Limb (tissue), 2 donors: ENCODE measurements around the gene TJP3.

Experiments used
- DNase-seq, 2 donors: peaks; one replicate each; pipeline ENCODE4 v3.0.0-alpha.2; 2016; ENCODE audit errors: extremely low spot score in 2 of 2

TJP3 gene

DNA sequence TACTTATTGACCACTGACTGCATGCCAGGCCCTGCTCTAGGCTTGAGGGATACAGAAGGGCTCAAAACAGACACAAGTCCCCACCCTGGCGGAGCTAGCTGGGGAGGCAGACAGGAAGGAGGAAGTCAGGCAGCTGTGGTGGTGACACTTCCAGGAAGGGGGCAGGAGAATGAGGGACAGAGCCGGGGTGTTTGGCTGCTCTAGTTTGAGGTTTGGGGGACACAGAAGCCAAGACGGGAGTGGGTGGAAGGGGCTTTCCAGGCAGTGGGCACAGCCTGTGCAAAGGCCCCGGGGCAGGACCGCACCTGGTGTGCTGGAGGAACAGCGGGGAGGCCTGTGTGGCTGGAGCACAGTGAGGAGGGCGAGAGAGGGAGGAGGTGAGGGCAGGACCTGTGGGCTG lies 58.3 kb downstream of the TJP3 start:
- no peak for DNase-seq

DNA sequence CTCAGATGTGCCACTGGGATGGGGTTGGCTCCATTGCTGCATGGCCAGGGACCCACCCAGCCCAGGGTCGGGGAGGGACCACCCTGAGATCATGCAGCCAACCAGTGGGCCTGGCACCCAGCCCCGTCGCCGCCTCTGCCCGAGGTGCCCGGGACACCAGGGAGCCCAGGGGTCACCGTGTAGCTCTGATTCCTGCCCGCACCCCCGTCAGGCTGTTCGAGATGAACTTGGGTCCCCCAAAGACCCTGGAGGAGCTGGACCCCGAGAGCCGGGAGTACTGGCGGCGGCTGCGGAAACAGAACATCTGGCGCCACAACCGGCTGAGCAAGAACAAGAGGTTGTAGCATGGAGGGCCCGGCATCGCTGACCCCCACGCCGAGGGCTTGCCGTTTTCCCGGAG lies 58.9 kb downstream of the TJP3 start:
- no peak for DNase-seq

DNA sequence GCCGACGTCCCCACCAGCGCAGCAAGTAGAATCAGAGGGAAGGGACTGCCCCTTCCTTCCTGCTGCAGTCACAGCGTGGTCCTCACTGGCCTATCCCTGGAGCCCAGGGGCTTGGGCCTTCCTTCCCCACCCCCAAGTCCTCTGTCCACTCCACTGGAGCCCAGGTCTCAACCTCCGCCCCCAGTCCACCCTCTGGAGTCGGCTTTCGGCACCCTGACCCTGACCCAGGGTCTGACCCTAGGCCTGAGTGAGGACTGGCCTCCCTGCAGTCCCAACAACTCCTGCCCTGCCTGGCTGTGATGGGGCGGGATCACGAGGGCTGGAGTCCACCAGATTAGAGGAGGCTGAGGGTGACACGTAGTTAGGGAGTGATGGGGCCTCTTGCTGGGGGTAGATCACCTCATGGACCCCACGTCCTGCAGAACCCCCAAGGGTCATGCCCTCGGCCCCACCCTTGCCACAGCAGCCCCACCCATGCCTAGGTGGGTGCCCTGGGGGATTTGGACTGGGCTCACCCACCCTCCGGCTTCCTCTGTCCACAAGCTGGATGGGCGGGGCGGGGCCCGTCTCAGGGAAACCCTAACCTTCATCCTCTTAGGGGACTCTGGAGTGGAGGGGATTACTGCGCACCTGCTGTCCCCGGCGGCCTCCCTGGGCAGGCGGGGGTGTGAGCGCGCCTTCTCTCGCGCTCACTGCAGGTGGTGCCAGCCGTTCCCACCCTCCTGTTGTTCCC lies 60.0 kb downstream of the TJP3 start:
- DNase-seq, result no peak

DNA sequence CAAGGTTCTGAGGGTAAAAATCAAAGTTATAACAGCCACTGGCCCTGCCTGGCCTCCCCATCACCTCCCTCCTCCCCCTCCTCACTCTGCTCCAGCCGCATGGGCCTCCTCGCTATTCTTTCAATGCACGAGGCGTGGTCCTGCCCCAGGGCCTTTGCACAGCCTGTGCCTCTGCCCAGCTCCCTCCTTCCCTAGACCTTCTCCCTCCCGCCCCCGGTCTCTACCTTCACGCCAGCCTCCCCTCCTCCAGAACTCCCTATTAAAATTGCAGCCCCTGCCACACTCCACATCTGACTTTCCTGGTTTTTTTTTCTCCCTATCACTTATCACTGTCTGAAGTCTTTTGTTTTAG lies 60.5 kb downstream of the TJP3 start:
- DNase-seq, result no peak

DNA sequence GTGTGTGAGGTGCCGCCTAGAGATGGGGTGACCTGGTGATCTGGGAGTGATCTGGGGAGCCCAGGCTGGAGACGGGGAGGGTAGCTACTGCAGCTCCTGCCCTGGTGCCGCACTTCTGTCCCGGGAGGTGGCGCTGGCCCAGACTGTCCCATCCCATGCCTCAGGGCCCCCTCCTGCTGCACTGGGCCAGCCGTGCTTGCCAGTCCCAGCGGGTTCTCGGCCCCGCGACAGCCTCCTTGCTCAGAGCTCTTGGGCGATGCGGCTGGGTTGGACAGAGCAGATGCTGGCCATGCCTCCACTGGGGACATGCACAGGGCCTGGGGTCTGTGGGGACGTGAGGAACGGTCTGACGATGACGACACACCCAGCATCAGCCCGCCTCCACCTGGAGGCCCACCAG lies 61.3 kb downstream of the TJP3 start:
- no peak for DNase-seq

DNA sequence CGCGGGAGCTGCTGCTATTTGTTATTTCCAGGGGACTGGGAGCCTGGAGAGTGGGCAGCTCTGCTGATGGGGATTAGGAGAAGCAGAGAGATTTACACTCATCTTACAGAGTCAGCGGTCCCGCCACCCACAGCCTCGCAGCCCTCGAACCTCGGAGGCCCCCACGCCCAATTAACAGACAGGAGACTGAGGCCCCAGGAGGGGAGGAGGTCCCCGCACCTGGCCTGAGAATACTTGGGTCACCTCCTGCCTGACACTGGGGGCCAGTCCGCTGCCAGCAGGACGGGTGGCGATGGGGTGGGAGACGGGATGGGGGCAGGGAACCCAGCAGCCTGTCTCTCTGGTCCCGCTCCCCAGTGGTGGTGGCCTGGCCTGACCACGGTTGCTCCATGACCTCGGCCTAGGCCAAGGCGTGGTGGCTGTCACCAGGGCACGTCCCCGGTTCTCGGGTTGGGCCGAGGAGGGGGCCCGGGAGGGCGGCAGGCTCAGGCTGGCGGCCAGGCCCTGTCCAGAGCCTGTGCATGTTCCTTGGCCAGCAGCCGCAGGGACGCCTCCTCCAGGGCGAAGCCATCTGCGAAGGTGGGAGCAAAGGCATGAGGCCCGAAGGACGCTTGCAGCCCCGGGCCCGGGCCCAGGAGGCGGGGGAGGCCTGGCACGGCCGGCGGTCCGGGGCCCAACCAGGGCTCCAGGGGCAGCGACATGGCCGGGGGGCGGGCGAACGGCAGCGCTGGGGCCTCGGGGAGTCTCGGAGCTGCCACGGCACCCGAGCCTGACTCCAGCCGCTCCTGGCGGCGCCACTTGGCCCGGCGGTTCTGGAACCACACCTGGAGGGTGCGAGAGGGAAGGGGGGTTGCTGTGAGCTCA lies 62.2 kb downstream of the TJP3 start:
- no peak for DNase-seq

DNA sequence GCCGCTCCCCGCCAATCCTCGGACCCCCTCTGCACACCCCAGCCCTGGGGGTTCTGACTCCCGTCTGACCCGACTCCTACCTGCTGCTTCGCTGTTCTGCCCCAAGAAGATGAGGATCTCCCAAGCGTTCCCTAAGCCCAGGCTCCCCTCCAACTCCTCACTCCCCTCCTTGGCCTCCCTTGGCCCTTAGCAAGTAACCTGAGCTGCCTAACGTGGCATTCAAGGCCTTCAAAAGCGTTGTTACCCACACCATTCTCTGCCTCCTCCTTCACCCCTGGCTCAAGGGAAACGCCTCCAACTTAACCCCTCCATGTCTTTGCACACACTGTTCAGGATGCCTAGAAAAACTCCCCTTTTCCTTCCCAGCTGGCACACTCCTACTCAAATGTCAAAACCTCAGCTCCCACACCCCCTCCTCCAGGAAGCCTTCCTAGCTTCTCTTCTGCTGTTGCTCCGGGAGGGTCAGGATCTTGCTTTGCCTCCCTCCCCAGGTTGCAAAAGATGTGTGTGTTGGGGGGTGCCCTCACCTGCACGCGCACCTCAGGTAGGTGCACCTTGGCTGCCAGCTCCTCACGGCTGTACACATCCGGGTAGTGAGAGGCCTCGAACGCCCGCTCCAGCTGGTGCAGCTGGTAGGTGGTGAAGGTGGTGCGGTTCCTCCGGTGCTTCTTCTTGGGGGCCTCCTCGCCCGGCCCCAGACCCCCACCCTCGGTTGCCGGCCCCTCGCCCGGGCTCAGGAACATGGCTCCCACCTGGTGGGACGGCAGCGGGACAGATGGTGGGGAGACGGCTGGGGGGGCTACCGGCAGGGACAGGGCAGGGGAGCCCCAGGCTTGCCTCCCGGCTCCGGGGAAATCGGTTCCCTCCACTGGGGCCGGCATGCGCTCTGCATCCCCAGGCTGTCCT lies 63.1 kb downstream of the TJP3 start:
- no peak for DNase-seq

DNA sequence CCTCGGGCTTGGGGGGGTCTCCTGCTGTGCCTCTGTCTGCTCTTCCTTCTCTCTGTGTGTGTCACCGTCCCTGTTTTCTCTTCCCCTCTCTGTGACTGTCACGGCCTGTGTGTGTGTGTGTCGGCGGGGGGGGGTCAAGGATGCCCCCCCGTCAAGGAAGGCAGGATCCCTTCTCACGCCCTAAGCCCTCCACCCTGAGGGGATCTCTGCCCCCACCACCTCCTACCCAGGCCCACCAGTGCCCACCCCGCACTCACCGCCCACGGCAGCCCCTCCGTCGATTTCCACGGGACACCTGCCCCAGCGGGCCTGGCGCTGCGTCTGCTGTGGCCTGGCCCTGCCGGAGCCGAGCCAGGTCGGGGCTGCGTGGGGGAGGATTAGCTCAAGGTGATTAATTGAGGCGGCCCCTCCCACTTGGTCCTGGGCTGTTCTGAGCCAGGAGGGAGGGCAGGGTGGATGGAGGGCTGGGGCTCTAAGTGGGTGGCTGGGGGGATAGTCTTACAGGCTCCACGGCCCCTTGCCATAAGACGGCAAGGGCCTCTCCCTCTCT lies 63.8 kb downstream of the TJP3 start, which contains the start of gene RAX2:
Gene RAX2 (minus strand): TSS at position 323 of the 550 bp plus-strand sequence. CDS start 486 bp downstream, outside the sequence.
- DNase-seq, result no peak

DNA sequence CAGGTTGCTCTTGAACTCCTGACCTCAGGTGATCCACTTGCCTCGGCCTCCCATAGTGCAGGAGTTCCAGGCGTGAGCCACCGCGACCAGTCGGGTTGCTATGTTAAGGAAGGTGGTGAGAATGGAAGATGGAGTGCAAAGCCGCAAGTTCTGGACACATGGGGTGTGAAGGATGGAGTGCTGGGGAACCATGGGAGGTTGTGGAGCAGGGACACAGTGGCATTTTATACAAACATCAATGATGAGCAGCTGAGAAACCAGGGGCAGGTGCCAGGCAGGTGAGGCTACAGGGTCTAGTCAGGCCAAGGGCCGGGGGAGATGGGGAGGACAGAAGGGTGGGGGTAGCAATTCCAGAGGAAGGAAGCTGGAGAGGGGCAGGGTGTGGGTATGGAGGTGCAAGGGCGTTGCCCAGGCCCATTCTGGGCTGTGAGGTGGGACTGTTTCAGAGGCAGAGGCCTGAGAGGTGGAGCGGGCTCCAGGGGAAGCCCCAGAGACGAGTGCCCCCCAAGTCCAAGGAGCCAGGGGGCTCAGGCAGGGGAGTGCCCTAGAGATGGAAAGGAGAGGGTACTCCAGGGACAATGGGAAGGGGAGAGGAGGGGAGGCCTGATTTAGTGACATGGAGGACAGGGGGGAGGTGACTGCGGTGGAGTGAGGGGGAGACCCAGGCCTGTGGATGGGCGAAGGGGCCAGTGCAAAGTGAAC lies 65.8 kb downstream of the TJP3 start:
- no peak for DNase-seq

DNA sequence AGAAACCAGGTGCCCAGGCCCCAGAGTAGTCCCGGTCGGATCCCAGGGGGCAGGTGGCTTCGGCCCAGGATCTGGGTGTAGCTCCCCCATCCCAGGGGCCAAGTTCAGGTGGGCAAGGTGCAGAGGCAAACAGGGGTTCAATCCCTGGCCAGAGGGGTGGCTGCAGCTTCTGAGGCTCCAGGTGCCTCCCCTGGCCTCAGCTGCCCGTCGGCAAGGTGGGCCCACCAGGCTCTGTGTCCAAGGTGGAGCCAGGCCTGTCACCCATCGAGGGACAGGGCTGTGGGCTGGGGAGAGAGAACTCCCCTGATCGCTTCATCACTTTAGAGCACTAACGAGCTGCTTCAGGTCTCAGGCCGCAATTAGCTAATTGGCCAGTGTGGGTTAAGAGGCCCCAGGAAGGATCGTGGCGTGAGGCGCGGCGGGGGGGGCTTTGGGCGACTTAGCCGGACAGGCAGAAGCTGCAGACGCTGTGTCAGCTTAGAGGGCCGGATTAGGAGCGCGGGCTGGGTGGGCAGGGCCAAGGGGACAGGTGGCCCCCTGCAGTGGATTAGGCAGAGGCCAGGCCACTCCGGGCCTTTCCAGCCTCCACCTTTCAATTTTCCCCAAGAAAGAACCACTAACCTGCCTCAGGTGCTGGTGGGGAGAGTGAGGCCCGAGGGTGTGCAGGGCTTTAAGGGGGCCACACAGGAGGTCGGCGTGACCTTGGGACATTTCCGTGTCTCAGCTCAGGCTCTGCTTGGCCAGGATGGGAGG lies 66.6 kb downstream of the TJP3 start:
- DNase-seq, result no peak

DNA sequence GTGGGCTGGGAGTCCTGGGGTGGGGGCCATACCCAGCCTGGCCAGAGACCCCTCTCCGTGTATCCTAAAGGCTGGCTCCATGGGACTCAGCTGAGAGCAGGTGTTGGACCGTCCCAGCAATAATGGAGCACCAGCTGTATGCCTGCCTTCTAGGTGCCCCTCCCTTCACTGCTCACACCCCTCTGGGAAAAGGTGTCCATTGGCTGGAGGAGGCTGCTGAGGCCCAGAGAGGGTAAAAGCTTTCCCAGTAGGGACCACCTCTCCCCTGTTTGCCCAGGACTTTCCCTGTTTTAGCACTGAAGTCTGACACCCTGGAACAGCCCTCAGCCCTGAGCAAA lies 67.2 kb downstream of the TJP3 start:
- DNase-seq, result no peak

DNA sequence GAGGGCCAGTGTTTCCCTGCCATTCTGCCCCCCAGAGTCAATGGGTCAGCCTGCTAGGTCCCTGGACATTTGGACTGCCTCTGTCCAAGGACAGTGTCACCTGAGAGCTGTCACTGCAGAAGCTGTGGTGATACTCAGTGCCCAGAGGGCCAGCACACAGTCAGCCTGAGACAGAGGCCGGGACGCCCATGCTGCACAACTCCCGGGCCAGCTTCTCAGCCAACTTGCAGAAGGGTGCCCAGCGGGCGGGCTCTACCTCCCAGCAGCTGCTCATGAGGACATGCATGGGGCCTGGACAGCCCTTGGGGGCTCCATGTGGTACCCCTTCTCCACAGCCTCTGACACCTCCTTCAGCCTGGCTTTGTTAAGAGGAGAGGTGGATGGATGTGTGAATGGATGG lies 67.6 kb downstream of the TJP3 start:
- DNase-seq, result no peak

DNA sequence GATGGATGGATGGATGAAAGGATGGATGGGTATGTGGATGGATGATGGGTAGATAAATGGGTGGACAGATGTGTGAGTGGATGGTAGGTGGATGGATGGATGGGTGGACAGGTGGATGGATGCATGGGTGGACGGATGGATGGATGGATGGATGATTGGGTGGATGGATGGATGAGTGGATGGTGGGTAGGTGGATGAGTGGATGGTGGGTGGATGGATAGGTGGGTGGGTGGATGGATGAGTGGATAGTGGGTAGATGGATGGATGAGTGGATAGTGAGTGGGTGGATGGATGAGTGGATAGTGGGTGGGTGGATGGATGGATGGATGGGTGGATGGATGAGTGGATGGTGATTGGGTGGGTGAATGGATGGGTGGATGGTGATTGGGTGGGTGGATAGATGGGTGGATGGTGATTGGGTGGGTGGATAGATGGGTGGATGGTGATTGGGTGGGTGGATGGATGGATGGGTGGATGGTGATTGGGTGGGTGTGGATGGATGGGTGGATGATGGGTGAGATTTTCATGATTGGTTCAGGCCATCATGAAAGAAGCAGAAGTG lies 68.4 kb downstream of the TJP3 start:
- DNase-seq, result no peak

DNA sequence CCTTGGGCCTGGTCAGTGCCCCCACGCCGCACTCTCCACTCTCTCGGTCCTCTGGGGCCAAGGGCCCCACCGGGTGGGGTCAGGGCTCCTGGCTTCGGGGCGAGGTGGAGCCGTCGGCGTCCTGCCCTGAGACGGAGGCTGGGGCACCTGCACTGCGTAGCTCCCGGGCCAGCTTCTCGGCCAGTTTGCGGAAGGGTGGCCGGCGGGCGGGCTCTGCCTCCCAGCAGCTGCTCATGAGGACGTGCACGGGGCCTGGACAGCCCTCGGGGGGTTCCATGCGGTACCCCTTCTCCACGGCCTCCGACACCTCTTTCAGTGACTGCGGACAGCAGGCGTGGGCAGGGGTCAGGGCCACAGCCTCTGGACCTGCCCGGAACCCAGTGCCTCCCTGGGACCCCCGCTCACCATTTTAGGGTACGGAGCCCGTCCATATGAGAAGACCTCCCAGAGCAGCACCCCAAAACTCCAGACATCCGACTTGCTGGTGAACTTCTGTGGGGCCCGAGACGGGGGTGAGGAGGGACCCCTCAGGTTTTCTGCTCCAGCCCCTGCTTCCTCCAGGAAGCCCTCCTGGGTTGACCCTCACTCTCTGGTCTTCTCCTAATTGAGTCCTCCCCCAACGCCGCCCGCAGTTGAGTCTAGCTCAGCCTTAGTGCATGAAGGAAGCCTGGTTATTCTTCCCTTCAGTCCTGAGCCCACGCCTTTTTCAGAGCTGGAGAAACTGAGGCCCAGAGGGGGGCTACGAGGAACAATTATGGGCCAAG lies 70.1 kb downstream of the TJP3 start:
- no peak for DNase-seq

DNA sequence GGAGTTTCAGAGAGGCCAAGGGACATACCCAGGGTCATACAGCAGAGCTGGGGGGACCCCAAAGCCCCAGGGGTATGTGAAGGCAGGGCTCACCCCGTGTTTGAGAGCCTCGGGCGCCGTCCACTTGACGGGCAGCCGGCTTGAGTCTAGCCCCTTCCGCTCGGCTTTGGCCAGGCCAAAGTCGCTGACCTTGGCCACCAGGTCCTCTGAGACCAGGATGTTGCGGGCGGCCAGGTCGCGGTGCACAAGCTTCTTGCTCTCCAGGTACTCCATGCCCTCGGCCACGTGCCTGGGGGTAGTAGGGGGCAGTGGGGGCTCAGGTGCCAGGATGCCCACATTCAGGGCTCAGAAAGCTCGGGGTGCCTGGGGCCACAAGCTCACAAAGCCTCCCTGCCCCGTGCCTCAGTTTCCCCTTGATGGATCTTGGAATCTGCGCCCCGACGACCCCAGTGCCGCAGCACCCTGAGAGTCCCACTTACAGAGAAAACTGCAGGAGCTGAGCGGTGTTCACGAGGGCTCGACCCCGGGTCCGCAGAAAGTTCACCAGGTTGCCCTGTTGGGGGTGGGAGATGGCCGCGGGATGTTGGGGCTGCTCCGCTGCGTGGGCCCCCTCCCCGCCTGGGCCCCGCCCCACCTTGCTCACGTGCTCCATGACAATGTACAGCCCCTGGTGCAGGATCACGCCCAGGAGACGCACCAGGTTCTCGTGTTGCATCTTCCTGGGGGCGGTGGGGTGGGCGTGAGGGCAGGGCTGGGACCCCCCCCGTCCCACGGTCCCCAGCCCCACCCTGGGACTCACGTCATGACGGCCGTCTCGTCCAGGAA lies 70.9 kb downstream of the TJP3 start:
- no peak for DNase-seq

DNA sequence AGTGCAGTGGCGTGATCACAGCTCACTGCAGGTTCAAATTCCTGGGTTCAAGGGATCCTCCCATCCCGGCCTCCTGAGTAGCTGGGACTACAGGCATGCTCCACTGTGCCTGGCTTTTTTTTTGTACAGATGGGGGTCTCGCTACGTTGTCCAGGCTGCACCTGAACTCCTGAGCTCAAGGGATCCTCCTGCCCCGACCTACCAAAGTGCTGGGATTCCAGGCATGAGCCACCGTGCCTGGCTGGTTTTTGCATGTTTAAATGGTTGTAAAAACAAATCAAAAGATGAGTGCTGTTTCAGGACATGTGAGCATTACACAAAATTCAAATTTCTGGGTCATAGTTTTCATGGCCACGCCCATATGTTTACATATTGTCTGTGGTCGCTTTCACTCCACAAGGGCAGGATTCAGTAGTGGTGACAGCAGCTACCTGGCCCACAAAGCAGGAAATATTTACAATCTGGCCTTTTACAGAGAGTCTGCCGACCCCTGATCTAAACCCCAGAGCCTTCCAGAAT lies 72.7 kb downstream of the TJP3 start:
- no peak for DNase-seq

DNA sequence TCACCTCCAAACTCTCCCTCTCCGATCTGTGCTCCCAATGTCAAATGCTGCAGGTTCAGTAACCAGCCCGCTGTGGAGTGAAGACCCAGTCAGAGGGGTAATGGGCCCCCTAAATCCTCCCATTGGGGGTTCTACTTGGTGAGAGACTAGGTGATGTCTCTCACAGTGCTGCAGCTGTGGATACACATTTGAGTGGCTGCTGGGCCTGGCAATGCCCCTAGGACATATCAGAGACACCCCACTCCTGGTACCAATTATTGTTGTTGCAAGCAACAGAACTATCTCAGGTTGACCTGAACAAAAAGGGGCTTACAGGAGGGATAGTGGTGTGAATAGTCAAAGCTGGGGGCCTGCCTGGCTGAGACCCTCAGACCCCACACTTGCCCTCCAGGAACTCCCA lies 73.4 kb downstream of the TJP3 start:
- no peak for DNase-seq

DNA sequence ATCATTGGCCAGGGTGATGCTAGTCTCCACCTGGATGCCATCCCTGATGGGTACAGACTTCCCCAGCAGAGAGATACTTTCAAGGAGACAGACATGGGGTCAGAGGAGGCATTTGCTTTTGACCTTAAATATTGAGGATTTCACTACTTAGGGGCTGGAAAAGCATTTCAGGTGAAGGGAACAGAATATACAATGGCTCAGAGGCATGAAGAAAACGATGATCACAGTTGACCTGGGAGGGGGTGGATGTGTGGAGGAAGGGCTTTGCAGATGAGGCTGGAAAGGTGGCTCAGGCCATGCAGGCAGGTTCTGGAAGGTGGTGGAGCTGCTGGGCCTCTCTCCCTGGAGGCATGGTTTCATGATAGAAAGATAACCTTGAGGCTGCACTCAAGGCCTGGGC lies 74.1 kb downstream of the TJP3 start:
- no peak for DNase-seq
